HG03565 (cell line): ENCODE results near the gene OR14J1.
"Not testable (repeated sequence)": the region's sequence is repeated elsewhere in the genome, so short reads cannot be mapped to it uniquely, and the experiment has no call there.

Experiments used
- ATAC-seq: cut with Tn5 transposase; IDR thresholded peaks from one replicate; pipeline ENCODE4 v1.9.1; 2021; ENCODE audit warnings: mild to moderate bottlenecking, moderate library complexity; ENCODE audit not compliant: unreplicated experiment

Gene OR14J1

GRCh38 chr6:29301316-29301715, at the start of gene OR14J1:
OR14J1 (plus strand) TSS chr6:29301701; CDS start chr6:29306690, 4,989 bp downstream.
- no peak for ATAC-seq

GRCh38 chr6:29251736-29252135, 49.8 kb upstream of the OR14J1 start:
- ATAC-seq: no peak

- ATAC-seq: no peak
Observed at GRCh38 chr6:29255530-29255929, 46.0 kb upstream of the OR14J1 start.

GRCh38 chr6:29259721-29260120, 41.8 kb upstream of the OR14J1 start:
- no peak for ATAC-seq

GRCh38 chr6:29263001-29263400, 38.5 kb upstream of the OR14J1 start:
- no peak for ATAC-seq

- no peak for ATAC-seq
Observed at GRCh38 chr6:29294499-29294914, 7.0 kb upstream of the OR14J1 start.

GRCh38 chr6:29295181-29295585, 6.3 kb upstream of the OR14J1 start:
- ATAC-seq: no peak

GRCh38 chr6:29295623-29296022, 5.9 kb upstream of the OR14J1 start:
- ATAC-seq: no peak

GRCh38 chr6:29319931-29320330, 18.4 kb downstream of the OR14J1 start:
- ATAC-seq: no peak

GRCh38 chr6:29323332-29323731, 21.8 kb downstream of the OR14J1 start:
- not testable (repeated sequence) for ATAC-seq

- ATAC-seq: no peak
Observed at GRCh38 chr6:29325777-29326176, 24.3 kb downstream of the OR14J1 start.

- ATAC-seq: no peak
Observed at GRCh38 chr6:29332676-29333075, 31.2 kb downstream of the OR14J1 start.

- ATAC-seq: no peak
Observed at GRCh38 chr6:29336269-29336668, 34.8 kb downstream of the OR14J1 start.

GRCh38 chr6:29345380-29345779, 43.9 kb downstream of the OR14J1 start:
- ATAC-seq: no peak

- not testable (repeated sequence) for ATAC-seq
Observed at GRCh38 chr6:29349348-29349747, 47.8 kb downstream of the OR14J1 start.

- ATAC-seq: no peak
Observed at GRCh38 chr6:29354980-29355379, 53.5 kb downstream of the OR14J1 start.

- no peak for ATAC-seq
Observed at GRCh38 chr6:29355603-29356002, 54.1 kb downstream of the OR14J1 start.
